Neuron (in vitro differentiated cells): ENCODE results near the gene ABCG1.

Source experiments
- H2AFZ ChIP-seq: one replicate; pipeline ENCODE4 v1.6.1; 2013; ENCODE audit warnings: low read depth, mild to moderate bottlenecking, inconsistent platforms, low read length, moderate library complexity
- H3K27me3 ChIP-seq: one replicate; pipeline ENCODE4 v1.6.1; 2013; ENCODE audit warnings: low read length; ENCODE audit not compliant: insufficient read depth
- H3K36me3 ChIP-seq: one replicate; pipeline ENCODE4 v1.6.1; 2013; ENCODE audit warnings: low read length; ENCODE audit not compliant: insufficient read depth
- H3K4me1 ChIP-seq: one replicate; pipeline ENCODE4 v1.6.1; 2013; ENCODE audit warnings: low read length; ENCODE audit not compliant: insufficient read depth
- H3K4me3 ChIP-seq: 2 replicates; pipeline ENCODE4 v1.5.1; 2013; ENCODE audit warnings: mild to moderate bottlenecking, low read length, moderate library complexity
- H3K9me3 ChIP-seq: one replicate; pipeline ENCODE4 v1.6.1; 2013; ENCODE audit warnings: low read length

The ABCG1 gene

DNA sequence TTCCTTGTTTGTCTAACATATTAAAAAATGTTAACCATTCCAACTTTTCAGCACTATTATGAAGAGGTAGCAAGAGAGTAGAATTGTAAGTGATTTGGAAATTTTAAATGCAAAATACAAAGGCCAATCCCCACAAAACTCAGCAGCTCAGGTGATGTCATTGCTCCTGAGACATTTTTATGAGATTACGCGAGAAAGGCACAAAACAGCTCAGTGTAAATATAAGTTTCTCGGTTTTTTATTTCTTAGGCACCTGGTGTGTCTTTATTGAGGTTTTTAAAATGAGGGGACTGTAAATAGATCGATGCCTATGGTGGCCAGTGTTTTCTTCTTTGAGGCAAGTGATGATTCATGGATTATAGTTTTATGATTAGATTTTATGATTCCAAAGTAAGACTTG, 6.1 kb downstream of the ABCG1 start:
- Histone ChIP-seq H3K9me3 (no peaks in the 10 kb centered on the region), H3K4me1 (peaks cover 23% of the 10 kb centered on the region), H3K4me3 (no peak overlapping the region), H2AFZ (no peak overlapping the region), H3K27me3 (peaks cover 23% of the 10 kb centered on the region), H3K36me3 (no peaks in the 10 kb centered on the region)

GRCh38 chr21:42225571-42226155, 6.7 kb downstream of the ABCG1 start:
- Histone ChIP-seq H3K4me1 (peaks cover 17% of the 10 kb centered on the region), H3K27me3 (peaks cover 18% of the 10 kb centered on the region), H3K4me3 (no peak overlapping the region), H2AFZ (no peak overlapping the region), H3K36me3 (no peaks in the 10 kb centered on the region), H3K9me3 (no peaks in the 10 kb centered on the region)

GRCh38 chr21:42226626-42227025, 7.7 kb downstream of the ABCG1 start:
- no peaks in the 10 kb centered on the region for H3K9me3 ChIP-seq
- no peak overlapping the region for H3K4me3 ChIP-seq
- peaks cover 13% of the 10 kb centered on the region for H3K4me1 ChIP-seq
- no peak overlapping the region for H2AFZ ChIP-seq
- H3K36me3 ChIP-seq: no peaks in the 10 kb centered on the region
- peaks cover 16% of the 10 kb centered on the region for H3K27me3 ChIP-seq

DNA sequence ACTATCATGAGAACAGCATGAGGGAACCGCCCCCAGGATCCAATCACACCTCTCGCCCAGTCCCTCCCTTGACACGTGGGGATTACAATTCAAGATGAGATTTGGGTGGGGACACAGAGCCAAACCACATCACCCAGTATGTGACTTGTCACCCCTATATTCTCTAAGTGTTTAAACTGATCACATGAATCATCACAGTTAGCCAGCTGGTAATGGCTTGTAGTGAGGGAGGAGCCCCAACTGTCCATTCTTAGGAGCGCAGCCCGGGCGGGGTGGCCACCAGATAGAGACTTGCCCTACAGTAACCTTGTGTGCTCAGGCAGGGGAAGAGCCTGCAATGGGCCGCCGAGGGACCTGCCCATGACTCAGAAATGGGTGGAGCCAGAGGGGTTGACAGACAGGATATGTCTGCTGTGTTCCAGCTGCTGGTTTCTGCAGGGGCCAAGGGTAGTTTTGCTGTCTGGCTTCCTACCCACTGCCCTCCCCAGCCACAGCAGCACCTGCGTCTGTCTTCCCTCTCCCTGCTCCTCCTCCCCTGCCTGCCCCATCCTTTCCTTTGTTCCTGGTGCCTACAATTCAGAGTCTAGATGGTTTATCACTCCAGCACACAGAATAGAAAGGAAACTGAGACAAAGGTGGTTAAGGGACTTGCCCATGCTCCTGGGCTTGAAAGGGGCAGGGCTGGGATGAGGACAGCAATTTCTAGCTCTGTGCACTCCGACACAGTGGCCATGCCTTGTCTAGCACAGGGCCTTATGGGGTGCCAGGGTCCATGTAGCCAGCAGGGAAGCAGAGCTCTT, 9.2 kb downstream of the ABCG1 start:
- H3K4me3 ChIP-seq: no peak overlapping the region
- no peaks in the 10 kb centered on the region for H3K36me3 ChIP-seq
- H2AFZ ChIP-seq: no peak overlapping the region

DNA sequence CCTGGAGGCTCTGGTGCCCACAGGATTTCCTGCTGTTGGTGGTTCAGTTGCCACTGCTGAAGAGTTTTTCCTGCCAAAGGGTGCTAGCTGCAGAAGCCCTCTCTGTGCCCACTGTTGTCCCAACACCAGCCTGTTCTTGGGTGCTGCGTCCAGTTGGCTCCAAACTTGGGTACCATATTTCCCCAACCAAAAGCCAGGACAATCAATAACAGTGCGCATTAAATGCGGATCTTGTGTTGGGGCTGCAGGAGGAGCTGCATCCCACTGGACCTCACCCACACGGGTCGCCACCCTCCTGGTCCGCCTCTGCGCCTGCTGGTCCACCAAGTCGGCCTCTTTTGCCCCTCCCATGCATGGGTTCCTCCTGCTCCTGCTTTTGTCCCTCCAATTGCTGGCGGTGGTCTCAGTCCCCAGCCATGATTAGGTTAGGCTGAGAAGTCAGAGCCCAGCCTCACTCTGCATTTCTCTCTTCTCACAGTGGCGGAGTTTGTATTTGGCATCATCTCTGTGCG, 9.8 kb downstream of the ABCG1 start:
- peaks cover 8% of the 10 kb centered on the region for H3K27me3 ChIP-seq
- peaks cover 4% of the 10 kb centered on the region for H3K4me1 ChIP-seq
- H3K9me3 ChIP-seq: no peaks in the 10 kb centered on the region
- no peak overlapping the region for H3K4me3 ChIP-seq
- no peak overlapping the region for H2AFZ ChIP-seq
- H3K36me3 ChIP-seq: no peaks in the 10 kb centered on the region

More for the DNA sequence above, 9.2 kb downstream of the ABCG1 start:
- no peaks in the 10 kb centered on the region for H3K9me3 ChIP-seq
- H3K27me3 ChIP-seq: peaks cover 12% of the 10 kb centered on the region
- peaks cover 4% of the 10 kb centered on the region for H3K4me1 ChIP-seq

- H3K36me3 ChIP-seq: no peaks in the 10 kb centered on the region
- H3K4me1 ChIP-seq: peaks cover 8% of the 10 kb centered on the region
- peaks cover 11% of the 10 kb centered on the region for H3K27me3 ChIP-seq
- no peaks in the 10 kb centered on the region for H3K9me3 ChIP-seq
- no peak overlapping the region for H2AFZ ChIP-seq
- H3K4me3 ChIP-seq: no peak overlapping the region
These were observed 10.7 kb downstream of the ABCG1 start for GRCh38 chr21:42229676-42230075.

- H3K4me1 ChIP-seq: peaks cover 12% of the 10 kb centered on the region
- H2AFZ ChIP-seq: no peak overlapping the region
- no peak overlapping the region for H3K4me3 ChIP-seq
- peaks cover 11% of the 10 kb centered on the region for H3K27me3 ChIP-seq
- no peaks in the 10 kb centered on the region for H3K9me3 ChIP-seq
- H3K36me3 ChIP-seq: no peaks in the 10 kb centered on the region
These were observed 11.2 kb downstream of the ABCG1 start for GRCh38 chr21:42230178-42230577.

- Histone ChIP-seq H3K9me3 (no peaks in the 10 kb centered on the region), H3K36me3 (no peaks in the 10 kb centered on the region), H2AFZ (no peak overlapping the region), H3K4me1 (peaks cover 16% of the 10 kb centered on the region), H3K27me3 (peaks cover 9% of the 10 kb centered on the region), H3K4me3 (no peak overlapping the region)
These were observed 11.7 kb downstream of the ABCG1 start for GRCh38 chr21:42230636-42231035.

- H2AFZ ChIP-seq: no peak overlapping the region
- no peak overlapping the region for H3K4me3 ChIP-seq
- no peaks in the 10 kb centered on the region for H3K36me3 ChIP-seq
- peaks cover 15% of the 10 kb centered on the region for H3K4me1 ChIP-seq
- H3K27me3 ChIP-seq: peaks cover 8% of the 10 kb centered on the region
- no peaks in the 10 kb centered on the region for H3K9me3 ChIP-seq
These were observed 12.8 kb downstream of the ABCG1 start for GRCh38 chr21:42231756-42232155.

DNA sequence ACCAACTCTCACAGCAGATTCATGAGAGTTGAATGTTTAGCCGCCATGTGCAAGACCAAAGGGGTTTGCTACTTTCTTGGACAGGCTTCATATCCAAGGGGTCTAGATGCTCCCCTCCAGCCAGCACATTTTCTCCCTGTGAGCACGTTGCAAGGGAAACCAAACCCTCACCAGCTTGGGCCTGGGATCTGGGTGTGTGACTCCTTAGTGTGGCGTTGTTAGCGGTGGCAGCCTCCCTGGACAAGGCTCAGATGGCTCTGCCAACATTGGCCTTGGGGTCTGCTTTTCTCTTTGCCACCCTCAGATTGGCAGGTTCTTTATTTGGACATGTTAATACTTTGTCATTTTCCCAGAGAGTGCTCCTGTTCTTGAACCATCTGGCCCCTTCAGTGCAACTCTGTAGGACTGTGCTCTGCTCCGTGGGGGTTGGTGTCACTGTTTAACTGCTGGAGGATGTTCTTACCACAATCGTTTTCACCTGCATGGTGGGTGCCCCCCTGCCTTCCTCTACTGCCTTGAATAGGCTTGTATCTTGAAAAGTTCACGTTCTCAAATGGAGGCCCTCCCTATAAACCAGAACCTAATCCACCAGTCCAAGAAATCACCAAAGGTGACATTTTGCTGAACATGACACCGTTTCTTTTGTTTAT, 13.4 kb downstream of the ABCG1 start:
- Histone ChIP-seq H2AFZ (no peak overlapping the region), H3K4me1 (peaks cover 15% of the 10 kb centered on the region), H3K27me3 (peaks cover 8% of the 10 kb centered on the region), H3K4me3 (no peak overlapping the region), H3K9me3 (no peaks in the 10 kb centered on the region), H3K36me3 (no peaks in the 10 kb centered on the region)

DNA sequence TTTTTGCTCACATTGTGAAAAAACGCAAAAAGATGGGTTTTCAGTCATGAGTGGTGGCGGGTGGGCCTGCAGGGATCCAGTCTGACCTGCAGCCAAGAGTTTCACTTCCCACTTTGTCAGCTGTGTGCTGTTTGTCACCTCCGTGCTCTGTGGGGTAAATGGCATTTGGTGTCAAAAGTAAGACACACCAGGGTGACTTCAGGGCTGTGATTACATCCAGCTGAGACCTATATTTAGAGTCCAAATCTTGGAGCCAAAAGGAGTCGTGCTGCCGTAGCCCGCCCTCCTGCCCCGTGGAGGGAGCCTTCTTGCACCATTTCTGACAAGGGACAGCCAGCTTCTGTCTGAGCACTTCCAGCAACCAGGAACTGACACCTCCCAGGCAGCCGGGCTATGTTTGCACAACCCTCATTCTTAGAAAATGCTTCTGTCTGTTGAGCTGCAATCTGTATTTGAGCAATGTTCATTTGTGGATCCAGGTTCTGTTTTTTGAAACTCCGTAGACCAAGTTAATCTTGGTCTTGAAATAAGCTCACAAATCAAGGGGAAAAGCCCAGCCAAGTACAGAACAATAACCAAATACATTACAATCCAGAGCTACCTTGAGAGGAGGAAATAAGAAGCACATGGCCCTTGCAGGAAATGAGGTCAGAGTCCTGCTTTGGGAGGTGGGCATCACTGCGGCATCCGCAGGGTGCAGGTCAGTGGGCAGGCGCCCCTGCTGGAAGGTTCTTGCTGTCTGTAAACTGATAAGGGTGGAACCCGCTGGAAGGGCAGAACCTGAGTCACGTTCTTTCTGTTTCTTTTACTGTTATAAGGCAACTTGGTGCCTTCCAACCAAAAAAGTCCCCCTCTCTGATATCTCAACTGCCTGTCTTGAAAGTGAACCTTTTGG, 14.4 kb downstream of the ABCG1 start:
- Histone ChIP-seq H3K9me3 (no peaks in the 10 kb centered on the region), H3K4me1 (peaks cover 15% of the 10 kb centered on the region), H3K36me3 (no peaks in the 10 kb centered on the region), H2AFZ (no peak overlapping the region), H3K27me3 (peaks cover 8% of the 10 kb centered on the region), H3K4me3 (no peak overlapping the region)

- peaks cover 10% of the 10 kb centered on the region for H3K27me3 ChIP-seq
- no peaks in the 10 kb centered on the region for H3K9me3 ChIP-seq
- no peaks in the 10 kb centered on the region for H3K36me3 ChIP-seq
- no peak overlapping the region for H3K4me3 ChIP-seq
- H3K4me1 ChIP-seq: peaks cover 15% of the 10 kb centered on the region
- H2AFZ ChIP-seq: no peak overlapping the region
These were observed 15.1 kb downstream of the ABCG1 start for GRCh38 chr21:42234041-42234440.
